ENCODE data around the gene SMYD3. TPM values are rescaled to one million over a fixed set of nuclear protein-coding genes. Genes with fewer than 3 reads are reported as not detected.

Gene SMYD3
- total and polyA plus RNA-seq, 2 of the 4 experiments (the other 2 are of a cell fraction) = 26.5 to 37.6 TPM

DNA sequence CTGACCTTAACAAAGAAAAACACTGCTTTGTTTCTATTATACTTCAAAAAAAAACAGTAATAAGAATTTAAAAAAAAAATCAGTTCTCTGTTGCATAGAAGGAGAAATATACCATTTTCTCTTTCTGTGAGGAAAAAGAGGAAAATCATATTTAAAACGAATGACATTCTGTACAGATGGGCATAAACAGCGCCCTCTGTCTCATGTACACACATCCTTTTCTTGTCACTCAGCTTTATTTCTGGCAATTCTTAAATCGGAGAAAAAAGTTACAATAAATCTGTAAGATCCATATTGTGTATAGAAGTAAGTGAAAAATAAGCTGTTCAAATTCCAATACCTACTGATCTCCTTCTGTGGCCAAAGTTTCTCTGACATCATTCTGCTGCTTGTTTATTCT, 245.4 kb downstream of the SMYD3 start:
- Histone ChIP-seq H3K9ac (ENCODE audit: low read depth, low read length) (no peak overlapping the region), H3K27ac (ENCODE audit: insufficient read depth, low read length) (no peak overlapping the region), H2BK5ac (ENCODE audit: low read depth, low read length, poor library complexity, severe bottlenecking) (no peak overlapping the region), H3K4me2 (ENCODE audit: low read depth, low read length) (no peak overlapping the region), H3K23ac (ENCODE audit: low read depth, low read length) (no peak overlapping the region), H2BK120ac (ENCODE audit: low read depth, low read length) (no peak overlapping the region), H3K79me1 (ENCODE audit: low read depth in 1 of 2, low read length in 2 of 2) (no peaks in the 10 kb centered on the region), H3K18ac (ENCODE audit: low read depth, low read length) (no peak overlapping the region), H2BK20ac (ENCODE audit: low read depth, low read length) (no peak overlapping the region), H4K8ac (ENCODE audit: low read depth in 2 of 2, low read length in 2 of 2) (no peak overlapping the region), H3K36me3 (ENCODE audit: control insufficient read depth, insufficient read depth, low read length) (no peaks in the 10 kb centered on the region), H2BK15ac (ENCODE audit: low read depth, low read length) (no peak overlapping the region), H3K9me1 (ENCODE audit: insufficient read depth, low read length) (no peaks in the 10 kb centered on the region), H3K9me3 (ENCODE audit: control insufficient read depth, insufficient read depth, low read length) (peaks cover 2% of the 10 kb centered on the region; the same call in 1 of the 2 replicates), H2AFZ (replicated peaks; ENCODE audit: low read length, poor library complexity) (no peak overlapping the region), H3K4me1 (ENCODE audit: control insufficient read depth, insufficient read depth, low read length) (no peaks in the 10 kb centered on the region), H3K4me3 (ENCODE audit: insufficient read depth, low read depth, low read length) (no peak overlapping the region), H3K4ac (ENCODE audit: low read depth, low read length) (no peak overlapping the region), H2AK9ac (replicated peaks; ENCODE audit: low read depth, low read length, poor library complexity) (no peak overlapping the region), H3K14ac (replicated peaks; ENCODE audit: low read depth, low read length) (no peak overlapping the region), H4K20me1 (ENCODE audit: insufficient read depth, low read length) (no peaks in the 10 kb centered on the region), H4K5ac (ENCODE audit: low read depth, low read length) (no peak overlapping the region), H3K56ac (ENCODE audit: extremely low read depth, insufficient read depth, low read length) (no peak overlapping the region), H4K91ac (ENCODE audit: insufficient read depth, low read depth, low read length) (no peak overlapping the region), H2AK5ac (ENCODE audit: low read depth, low read length) (no peak overlapping the region), H3K27me3 (ENCODE audit: control insufficient read depth, insufficient read depth, low read length) (no peaks in the 10 kb centered on the region)
- CTCF ChIA-PET = interaction anchor here (0.7 to 1.2 kb wide), 3 partner anchors 11 to 173 kb away, joined by 3 to 6 read pairs (median 5); no protein-coding TSS in a partner anchor
- DNase-seq (peak; percentile 8), ATAC-seq (ENCODE audit: low read depth) (no peak)
- intact Hi-C loops (cut with micrococcal nuclease) = no loop called here
- no TSS peak for BruUV-seq (replicated peaks)
- POLR2A ChIA-PET (ENCODE audit: unreplicated experiment) = no interaction called here
- in situ Hi-C loops (cut with MboI; ENCODE audit: low sequenced_read_pairs) = no loop called here
- dilution Hi-C loops (cut with HindIII; ENCODE audit: low sequenced_read_pairs, unreplicated experiment) = no loop called here
- TF ChIP-seq POLR2A (IDR thresholded peaks at IDR 0.05; ENCODE audit: low read depth, low read length) (no peak), NFE2L2 (IDR thresholded peaks at IDR 0.05; ENCODE audit: low read depth, low read length) (no peak), RAD21 (IDR thresholded peaks at IDR 0.05; ENCODE audit: low read length) (no peak), CEBPB (IDR thresholded peaks at IDR 0.05; ENCODE audit: low read depth, low read length) (no peak), MAFK (IDR thresholded peaks at IDR 0.05; ENCODE audit: low read depth, low read length) (no peak), BHLHE40 (IDR thresholded peaks at IDR 0.05; ENCODE audit: low read depth, low read length) (no peak), RCOR1 (IDR thresholded peaks at IDR 0.05; ENCODE audit: insufficient replicate concordance, low read length) (no peak), MAZ (IDR thresholded peaks at IDR 0.05; ENCODE audit: borderline replicate concordance, low read depth, low read length) (no peak), MXI1 (IDR thresholded peaks at IDR 0.05; ENCODE audit: borderline replicate concordance, low read depth, low read length) (no peak)
- TF ChIP-seq, protein P1, sequence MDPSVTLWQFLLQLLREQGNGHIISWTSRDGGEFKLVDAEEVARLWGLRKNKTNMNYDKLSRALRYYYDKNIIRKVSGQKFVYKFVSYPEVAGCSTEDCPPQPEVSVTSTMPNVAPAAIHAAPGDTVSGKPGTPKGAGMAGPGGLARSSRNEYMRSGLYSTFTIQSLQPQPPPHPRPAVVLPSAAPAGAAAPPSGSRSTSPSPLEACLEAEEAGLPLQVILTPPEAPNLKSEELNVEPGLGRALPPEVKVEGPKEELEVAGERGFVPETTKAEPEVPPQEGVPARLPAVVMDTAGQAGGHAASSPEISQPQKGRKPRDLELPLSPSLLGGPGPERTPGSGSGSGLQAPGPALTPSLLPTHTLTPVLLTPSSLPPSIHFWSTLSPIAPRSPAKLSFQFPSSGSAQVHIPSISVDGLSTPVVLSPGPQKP (IDR thresholded peaks at IDR 0.05; ENCODE audit: borderline replicate concordance, low read depth, low read length) = no peak
- WGBS, 2 experiments (ENCODE audit: extremely low coverage in 2 of 2, insufficient read length in 1 of 2) = no CpG with 5 or more reads among the region's 3 CpGs
